Gastroesophageal sphincter (tissue), 4 donors: ENCODE results near the gene CCDC57. TPM values are rescaled to one million over a fixed set of nuclear protein-coding genes. Genes with fewer than 3 reads are reported as not detected.
"Not testable (repeated sequence)": the region's sequence is repeated elsewhere in the genome, so short reads cannot be mapped to it uniquely, and the experiment has no call there.

Experiments used
- ATAC-seq: fragments of 150-250 bp; one replicate; pipeline ENCODE4 v1.9.1; 2016; ENCODE audit warnings: mild to moderate bottlenecking, moderate library complexity
- H3K27ac ChIP-seq, 4 donors: fragments of 200-600 bp; sonication (generic) in 3 of 4; 1 replicate in 3 of 4; 2 replicates in 1 of 4; pipeline ENCODE4 v1.5.1; 2016 to 2019
- H3K27me3 ChIP-seq: fragments of 200-600 bp; sonication (generic); one replicate; pipeline ENCODE4 v1.5.1; 2019
- H3K36me3 ChIP-seq, 2 donors: fragments of 200-600 bp; sonication (generic); one replicate each; pipeline ENCODE4 v1.5.1; 2019; ENCODE audit warnings: control low read depth in 1 of 2
- H3K4me1 ChIP-seq, 3 donors: fragments of 200-600 bp; sonication (generic); 1 replicate in 2 of 3; 2 replicates in 1 of 3; pipeline ENCODE4 v1.5.1; 2016 to 2019; ENCODE audit warnings: control low read depth in 2 of 3
- H3K4me3 ChIP-seq, 2 donors: fragments of 200-600 bp; sonication (generic); one replicate each; pipeline ENCODE4 v1.5.1; 2019; ENCODE audit warnings: mild to moderate bottlenecking in 1 of 2, moderate library complexity in 1 of 2
- H3K9me3 ChIP-seq, 3 donors: fragments of 200-600 bp; sonication (generic); one replicate each; pipeline ENCODE4 v1.5.1; 2017 to 2019; ENCODE audit warnings: control low read depth in 2 of 3
- CTCF ChIP-seq, 4 experiments: fragments of 200-600 bp in 2 of 4; fragments of 450-650 bp in 2 of 4; sonication (generic) in 1 of 4; IDR thresholded peaks; one replicate each; pipeline ENCODE4 v1.5.1; 2017 to 2019; ENCODE audit warnings: antibody characterized with exemption in 4 of 4, mild to moderate bottlenecking in 2 of 4, moderate library complexity in 2 of 4
- EP300 ChIP-seq: sonication (generic); formaldehyde crosslinking; IDR thresholded peaks from one replicate; pipeline ENCODE4 v1.6.1; 2017; ENCODE audit warnings: antibody characterized with exemption, mild to moderate bottlenecking
- POLR2A ChIP-seq, 2 donors: fragments of 450-650 bp; IDR thresholded peaks; one replicate each; pipeline ENCODE4 v1.6.1; 2017; ENCODE audit warnings: antibody characterized with exemption in 2 of 2, mild to moderate bottlenecking in 2 of 2, moderate library complexity in 1 of 2
- POLR2AphosphoS5 ChIP-seq: sonication (generic); formaldehyde crosslinking; IDR thresholded peaks from one replicate; pipeline ENCODE4 v1.6.1; 2017; ENCODE audit warnings: antibody characterized with exemption
- WGBS, 2 donors: methylation state at CpG; one replicate each; pipeline ENCODE4 v1.1.5; 2018; ENCODE audit warnings: low coverage in 1 of 2; 5-methylcytosine and 5-hydroxymethylcytosine counted together
- total RNA-seq, 4 donors: library from RNA; depleted of rRNA; stranded (reverse); fragments of >200 nt; gene quantifications; one replicate each; pipeline ENCODE4 v1.1.0, GENCODE V29; 2016

Gene CCDC57
- total RNA-seq, 4 donors from 2014 or later, result 6.5 to 28.2 (median 16.2) TPM

- WGBS, 2 donors, result 71% methylated on average over 5 of the region's 11 CpGs; no CpG with 5 or more reads in 1 of the 2 donors
- TF ChIP-seq POLR2A (IDR thresholded peaks at IDR 0.05) (no peak), CTCF (IDR thresholded peaks at IDR 0.05) (no peak), EP300 (no peak), POLR2AphosphoS5 (no peak)
These were observed 1.5 kb upstream of the CCDC57 start for GRCh38 chr17:82214012-82214628.

GRCh38 chr17:82213251-82214011 lies 789 bp upstream of the CCDC57 start:
- Histone ChIP-seq H3K4me1 (peaks cover 0 to 55% (median 11%) of the 10 kb centered on the region in 3 donors), H3K36me3 (no peaks in the 10 kb centered on the region), H3K9me3 (no peaks in the 10 kb centered on the region), H3K27ac (peak overlapping the region; percentile 54 to 92 (median 84)), H3K27me3 (no peaks in the 10 kb centered on the region), H3K4me3 (peak overlapping the region; percentile 70 to 93)
- TF ChIP-seq POLR2A (IDR thresholded peaks at IDR 0.05), result no peak
- TF ChIP-seq POLR2AphosphoS5, result no peak
- no peak for TF ChIP-seq EP300
- ATAC-seq, result peak; percentile 57
- WGBS, 2 donors, result 15 to 17% methylated on average over 5 to 7 of the region's 37 CpGs

More at GRCh38 chr17:82214012-82214628, 1.5 kb upstream of the CCDC57 start:
- Histone ChIP-seq H3K4me1 (peaks cover 0 to 55% (median 11%) of the 10 kb centered on the region in 3 donors), H3K27ac (no peak overlapping the region), H3K36me3 (no peaks in the 10 kb centered on the region), H3K27me3 (no peaks in the 10 kb centered on the region), H3K4me3 (no peak overlapping the region), H3K9me3 (no peaks in the 10 kb centered on the region)
- no peak for ATAC-seq

GRCh38 chr17:82210655-82211054 lies 2.0 kb downstream of the CCDC57 start:
- H3K27me3 ChIP-seq, H3K36me3 ChIP-seq, ATAC-seq: not testable (repeated sequence)

GRCh38 chr17:82205720-82206508 lies 6.7 kb downstream of the CCDC57 start:
- WGBS, 2 donors, result 0 to 15% methylated on average over 4 of the region's 21 CpGs
- H3K4me1 ChIP-seq, result peaks cover 0 to 20% (median 4%) of the 10 kb centered on the region in 3 donors
- TF ChIP-seq CTCF (IDR thresholded peaks at IDR 0.05) (peak in 3 of 4 experiments; percentile 94 to 95 (median 94)), POLR2A (IDR thresholded peaks at IDR 0.05) (peak; percentile 42 to 57), POLR2AphosphoS5 (peak; percentile 55), EP300 (no peak)
- no peaks in the 10 kb centered on the region for H3K27me3 ChIP-seq
- H3K27ac ChIP-seq, result peak overlapping the region in 3 of 4 donors; percentile 67 to 74 (median 70)
- no peaks in the 10 kb centered on the region for H3K9me3 ChIP-seq
- H3K4me3 ChIP-seq, result no peak overlapping the region
- peak; percentile 89 for ATAC-seq
- peaks cover 0 to 12% of the 10 kb centered on the region in 2 donors for H3K36me3 ChIP-seq

More at GRCh38 chr17:82210655-82211054, 2.0 kb downstream of the CCDC57 start:
- H3K9me3 ChIP-seq, H3K4me3 ChIP-seq, H3K27ac ChIP-seq: not testable (repeated sequence)
- 86% methylated on average over 11 of the region's 11 CpGs; no CpG with 5 or more reads in 1 of the 2 donors for WGBS, 2 donors
- peaks cover 0 to 41% (median 7%) of the 10 kb centered on the region in 3 donors for H3K4me1 ChIP-seq

- no peaks in the 10 kb centered on the region for H3K9me3 ChIP-seq
- no peaks in the 10 kb centered on the region for H3K27me3 ChIP-seq
- 57 to 60% methylated on average over 9 to 20 of the region's 25 CpGs for WGBS, 2 donors
- TF ChIP-seq POLR2A (IDR thresholded peaks at IDR 0.05) (no peak), CTCF (IDR thresholded peaks at IDR 0.05) (no peak), EP300 (no peak), POLR2AphosphoS5 (no peak)
- H3K36me3 ChIP-seq, result peaks cover 0 to 21% of the 10 kb centered on the region in 2 donors
- H3K4me3 ChIP-seq, result no peak overlapping the region
- H3K4me1 ChIP-seq, result peaks cover 0 to 20% (median 4%) of the 10 kb centered on the region in 3 donors
- ATAC-seq, result peak; percentile 26
- H3K27ac ChIP-seq, result peak overlapping the region in 3 of 4 donors; percentile 67 to 74 (median 70)
These were observed 7.6 kb downstream of the CCDC57 start for GRCh38 chr17:82204831-82205719.
